Panc1 (cell line): ENCODE results near the gene DAPP1. TPM values are rescaled to one million over a fixed set of nuclear protein-coding genes. Genes with fewer than 3 reads are reported as not detected.

Experiments
- ATAC-seq: fragments of 200-7000 bp; cut with Tn5 transposase; 2 replicates; pipeline ENCODE4 v1.9.1; 2020; ENCODE audit warnings: mild to moderate bottlenecking, moderate library complexity
- BruUV-seq: library from RNA; stranded (reverse); fragments of 400-500 nt; replicated peaks from 2 replicates; lab custom pipeline; 2021; lab: Mats Ljungman, UMichigan
- CTCF ChIA-PET: fragments of 300-600 bp; sonication (Branson Sonifier 250); formaldehyde crosslinking; loops from one replicate; lab custom pipeline; 2022; ENCODE audit warnings: antibody characterized with exemption; lab: Charles Lee
- POLR2A ChIA-PET: fragments of 300-600 bp; sonication (Branson Sonifier 250); formaldehyde crosslinking; loops from one replicate; lab custom pipeline; 2022; ENCODE audit warnings: antibody characterized with exemption; lab: Charles Lee
- DNase-seq: peaks from one replicate; pipeline ENCODE4 v3.0.0-alpha.2; 2010; ENCODE audit warnings: low read depth, low spot score
- H3K27ac ChIP-seq: 2 replicates; pipeline ENCODE4 v1.5.1; 2011; ENCODE audit warnings: mild to moderate bottlenecking, low read length, inconsistent platforms
- H3K27me3 ChIP-seq: fragments of 200-500 bp; sonication (Bioruptor generic); 2 replicates; pipeline ENCODE4 v1.6.0; 2014; ENCODE audit warnings: low read length, inconsistent platforms; ENCODE audit not compliant: control insufficient read depth, insufficient read depth
- H3K36me3 ChIP-seq: fragments of 200-500 bp; sonication (Bioruptor generic); 2 replicates; pipeline ENCODE4 v1.5.1; 2014; ENCODE audit warnings: inconsistent platforms, mild to moderate bottlenecking, low read length, moderate library complexity; ENCODE audit not compliant: control insufficient read depth, insufficient read depth
- H3K4me1 ChIP-seq: 2 replicates; pipeline ENCODE4 v1.5.1; 2011; ENCODE audit warnings: inconsistent platforms, mild to moderate bottlenecking, low read length, moderate library complexity; ENCODE audit not compliant: control insufficient read depth, insufficient read depth
- H3K4me3 ChIP-seq, 2 experiments: 2 replicates each; pipeline ENCODE4 v1.5.1; 2011 to 2012; ENCODE audit warnings: low read depth in 2 of 2, low read length in 2 of 2, mild to moderate bottlenecking in 2 of 2, inconsistent platforms in 1 of 2, moderate library complexity in 1 of 2
- H3K9me3 ChIP-seq: fragments of 200-500 bp; sonication (Bioruptor generic); 2 replicates; pipeline ENCODE4 v1.5.1; 2014; ENCODE audit warnings: low read depth, mild to moderate bottlenecking, inconsistent platforms, low read length, moderate library complexity; ENCODE audit not compliant: control insufficient read depth, insufficient read depth
- POLR2AphosphoS5 ChIP-seq: IDR thresholded peaks from 2 replicates; pipeline ENCODE4 v1.6.1; 2012; ENCODE audit warnings: mild to moderate bottlenecking, low read depth, low read length, moderate library complexity
- SIN3A ChIP-seq: IDR thresholded peaks from 2 replicates; pipeline ENCODE4 v1.6.1; 2012; ENCODE audit warnings: low read depth, mild to moderate bottlenecking, low read length, moderate library complexity, borderline replicate concordance; ENCODE audit not compliant: insufficient read depth
- TCF7L2 ChIP-seq: IDR thresholded peaks from 2 replicates; pipeline ENCODE4 v1.6.1; 2011; ENCODE audit warnings: mild to moderate bottlenecking, low read depth, low read length, inconsistent platforms
- in situ Hi-C: cut with HindIII; loops from 2 replicates; pipeline ENCODE4 v1.10.0; 2016; ENCODE audit warnings: low sequenced_read_pairs, low pct_unique_long_range_greater_than_20kb
- intact Hi-C: fragments of 100-400 bp; cut with micrococcal nuclease; formaldehyde crosslinking; loops from one replicate; pipeline ENCODE4 v1.10.0; 2022; ENCODE audit not compliant: unreplicated experiment
- total RNA-seq: library from RNA; stranded (reverse); gene quantifications from one replicate; pipeline ENCODE4 v1.2.1, GENCODE V29; 2021; ENCODE audit not compliant: unreplicated experiment
- TF ChIP-seq, protein P1 (sequence below): fragments of 450-650 bp; IDR thresholded peaks from 2 replicates; pipeline ENCODE4 v1.5.1; 2017; ENCODE audit warnings: mild to moderate bottlenecking
- TF ChIP-seq, protein P2 (sequence below), 2 experiments: IDR thresholded peaks; 2 replicates each; pipeline ENCODE4 v1.6.1; 2011 to 2012; ENCODE audit warnings: low read depth in 2 of 2, control low read depth in 1 of 2, low read length in 1 of 2, mild to moderate bottlenecking in 1 of 2, moderate library complexity in 1 of 2; ENCODE audit not compliant: insufficient read depth in 1 of 2

DAPP1 gene
- total RNA-seq, 1 experiment from 2014 or later: not detected

- ATAC-seq (no peak), DNase-seq (no peak)
- H3K4me3 ChIP-seq: no peak overlapping the region
- H3K4me1 ChIP-seq: no peaks in the 10 kb centered on the region
- intact Hi-C loops (no loop called here), in situ Hi-C loops (no loop called here)
- H3K27ac ChIP-seq: no peak overlapping the region
- H3K36me3 ChIP-seq: no peaks in the 10 kb centered on the region
- ChIA-PET CTCF (no interaction called here), POLR2A (no interaction called here)
- H3K9me3 ChIP-seq: no peaks in the 10 kb centered on the region
- TF ChIP-seq TCF7L2 (no peak), POLR2AphosphoS5 (no peak), SIN3A (no peak)
- TF ChIP-seq, protein P1, sequence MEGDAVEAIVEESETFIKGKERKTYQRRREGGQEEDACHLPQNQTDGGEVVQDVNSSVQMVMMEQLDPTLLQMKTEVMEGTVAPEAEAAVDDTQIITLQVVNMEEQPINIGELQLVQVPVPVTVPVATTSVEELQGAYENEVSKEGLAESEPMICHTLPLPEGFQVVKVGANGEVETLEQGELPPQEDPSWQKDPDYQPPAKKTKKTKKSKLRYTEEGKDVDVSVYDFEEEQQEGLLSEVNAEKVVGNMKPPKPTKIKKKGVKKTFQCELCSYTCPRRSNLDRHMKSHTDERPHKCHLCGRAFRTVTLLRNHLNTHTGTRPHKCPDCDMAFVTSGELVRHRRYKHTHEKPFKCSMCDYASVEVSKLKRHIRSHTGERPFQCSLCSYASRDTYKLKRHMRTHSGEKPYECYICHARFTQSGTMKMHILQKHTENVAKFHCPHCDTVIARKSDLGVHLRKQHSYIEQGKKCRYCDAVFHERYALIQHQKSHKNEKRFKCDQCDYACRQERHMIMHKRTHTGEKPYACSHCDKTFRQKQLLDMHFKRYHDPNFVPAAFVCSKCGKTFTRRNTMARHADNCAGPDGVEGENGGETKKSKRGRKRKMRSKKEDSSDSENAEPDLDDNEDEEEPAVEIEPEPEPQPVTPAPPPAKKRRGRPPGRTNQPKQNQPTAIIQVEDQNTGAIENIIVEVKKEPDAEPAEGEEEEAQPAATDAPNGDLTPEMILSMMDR: no peak
- TF ChIP-seq, protein P2, sequence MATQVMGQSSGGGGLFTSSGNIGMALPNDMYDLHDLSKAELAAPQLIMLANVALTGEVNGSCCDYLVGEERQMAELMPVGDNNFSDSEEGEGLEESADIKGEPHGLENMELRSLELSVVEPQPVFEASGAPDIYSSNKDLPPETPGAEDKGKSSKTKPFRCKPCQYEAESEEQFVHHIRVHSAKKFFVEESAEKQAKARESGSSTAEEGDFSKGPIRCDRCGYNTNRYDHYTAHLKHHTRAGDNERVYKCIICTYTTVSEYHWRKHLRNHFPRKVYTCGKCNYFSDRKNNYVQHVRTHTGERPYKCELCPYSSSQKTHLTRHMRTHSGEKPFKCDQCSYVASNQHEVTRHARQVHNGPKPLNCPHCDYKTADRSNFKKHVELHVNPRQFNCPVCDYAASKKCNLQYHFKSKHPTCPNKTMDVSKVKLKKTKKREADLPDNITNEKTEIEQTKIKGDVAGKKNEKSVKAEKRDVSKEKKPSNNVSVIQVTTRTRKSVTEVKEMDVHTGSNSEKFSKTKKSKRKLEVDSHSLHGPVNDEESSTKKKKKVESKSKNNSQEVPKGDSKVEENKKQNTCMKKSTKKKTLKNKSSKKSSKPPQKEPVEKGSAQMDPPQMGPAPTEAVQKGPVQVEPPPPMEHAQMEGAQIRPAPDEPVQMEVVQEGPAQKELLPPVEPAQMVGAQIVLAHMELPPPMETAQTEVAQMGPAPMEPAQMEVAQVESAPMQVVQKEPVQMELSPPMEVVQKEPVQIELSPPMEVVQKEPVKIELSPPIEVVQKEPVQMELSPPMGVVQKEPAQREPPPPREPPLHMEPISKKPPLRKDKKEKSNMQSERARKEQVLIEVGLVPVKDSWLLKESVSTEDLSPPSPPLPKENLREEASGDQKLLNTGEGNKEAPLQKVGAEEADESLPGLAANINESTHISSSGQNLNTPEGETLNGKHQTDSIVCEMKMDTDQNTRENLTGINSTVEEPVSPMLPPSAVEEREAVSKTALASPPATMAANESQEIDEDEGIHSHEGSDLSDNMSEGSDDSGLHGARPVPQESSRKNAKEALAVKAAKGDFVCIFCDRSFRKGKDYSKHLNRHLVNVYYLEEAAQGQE (IDR thresholded peaks at IDR 0.05; ENCODE audit: insufficient read depth in 1 of 2, low read depth in 2 of 2, low read length in 1 of 2): no peak
- BruUV-seq: no TSS peak
- H3K27me3 ChIP-seq: no peaks in the 10 kb centered on the region
These were observed 55.9 kb downstream of the DAPP1 start for GRCh38 chr4:99872570-99872969.

DNA sequence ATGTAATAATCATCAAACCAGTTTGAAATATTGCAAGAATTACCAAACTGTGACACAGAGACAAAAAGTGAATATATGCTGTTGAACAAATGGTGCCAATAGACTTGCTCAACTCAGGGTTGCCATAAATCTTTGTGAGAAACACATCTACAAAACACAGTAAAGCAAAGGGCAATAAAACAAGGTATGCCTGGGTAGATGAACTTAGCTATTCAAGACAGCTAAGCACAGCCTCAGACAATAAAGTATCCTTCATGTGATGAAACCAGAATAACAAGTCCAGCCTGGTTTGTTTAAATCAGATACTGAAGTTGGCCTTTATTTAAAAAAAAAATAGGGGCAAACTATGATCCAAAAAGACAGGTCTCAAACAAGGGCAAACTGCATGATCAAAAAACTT, 58.4 kb downstream of the DAPP1 start:
- POLR2A ChIA-PET: no interaction called here
- Histone ChIP-seq H3K4me1 (no peaks in the 10 kb centered on the region), H3K36me3 (no peaks in the 10 kb centered on the region; the same call in 1 of the 2 replicates), H3K9me3 (no peaks in the 10 kb centered on the region), H3K27ac (no peak overlapping the region), H3K4me3 (no peak overlapping the region), H3K27me3 (no peaks in the 10 kb centered on the region)
- TF ChIP-seq SIN3A (no peak), TCF7L2 (no peak), POLR2AphosphoS5 (no peak)
- TF ChIP-seq, protein P2 (IDR thresholded peaks at IDR 0.05; ENCODE audit: insufficient read depth in 1 of 2, low read depth in 2 of 2, low read length in 1 of 2): no peak
- TF ChIP-seq, protein P1: no peak
- ATAC-seq (no peak), DNase-seq (no peak)
- CTCF ChIA-PET: no interaction called here
- intact Hi-C loops: no loop called here
- no TSS peak for BruUV-seq
- in situ Hi-C loops: no loop called here
